ENCODE results near the gene TGFBR1. TPM values are rescaled to one million over a fixed set of nuclear protein-coding genes. Genes with fewer than 3 reads are reported as not detected.

The TGFBR1 gene
- total RNA-seq, 1 donor from 2014 or later, result 207 TPM

DNA sequence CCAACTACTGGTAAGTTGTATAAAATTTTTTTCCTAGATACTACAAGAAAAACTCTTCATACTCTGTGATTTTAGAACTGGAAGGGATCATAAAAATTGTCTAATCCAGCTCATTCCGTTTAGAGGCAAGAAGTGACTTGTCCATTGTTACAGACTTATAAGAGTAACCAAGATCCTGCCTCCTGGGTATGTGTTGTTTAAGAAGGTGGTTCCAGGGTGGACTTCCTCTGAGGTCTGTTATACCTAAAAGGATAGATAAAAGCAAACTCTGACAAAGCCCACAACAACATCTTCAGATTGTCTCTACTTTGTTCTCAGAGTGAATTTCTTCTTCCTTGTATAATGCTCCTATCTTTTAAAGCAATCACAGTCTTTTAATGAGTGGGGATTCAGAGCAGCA lies 24.2 kb downstream of the TGFBR1 start:
- H3K36me3 Mint-ChIP-seq (ENCODE audit: unreplicated experiment), result peaks cover 4% of the 10 kb centered on the region

DNA sequence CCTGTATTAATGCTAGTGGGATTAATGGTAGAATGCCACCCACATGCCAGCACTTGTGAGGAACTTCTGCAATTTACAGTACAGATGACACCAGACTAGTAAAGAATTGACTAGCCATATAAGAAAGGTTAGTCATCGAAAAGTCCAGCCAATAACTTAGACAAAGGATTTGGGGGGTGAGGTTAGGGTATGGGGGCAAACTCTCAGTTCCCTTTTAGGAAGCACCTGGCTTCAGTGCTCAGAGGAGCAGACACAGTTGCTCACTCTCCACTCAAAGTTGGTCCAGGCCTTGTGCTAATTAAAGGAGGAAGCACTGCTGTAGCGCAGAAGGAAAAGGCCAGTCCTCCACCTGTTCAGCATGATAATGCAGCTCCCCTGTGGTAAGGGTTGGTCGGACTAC lies 25.2 kb downstream of the TGFBR1 start:
- TF ChIP-seq, protein P1, sequence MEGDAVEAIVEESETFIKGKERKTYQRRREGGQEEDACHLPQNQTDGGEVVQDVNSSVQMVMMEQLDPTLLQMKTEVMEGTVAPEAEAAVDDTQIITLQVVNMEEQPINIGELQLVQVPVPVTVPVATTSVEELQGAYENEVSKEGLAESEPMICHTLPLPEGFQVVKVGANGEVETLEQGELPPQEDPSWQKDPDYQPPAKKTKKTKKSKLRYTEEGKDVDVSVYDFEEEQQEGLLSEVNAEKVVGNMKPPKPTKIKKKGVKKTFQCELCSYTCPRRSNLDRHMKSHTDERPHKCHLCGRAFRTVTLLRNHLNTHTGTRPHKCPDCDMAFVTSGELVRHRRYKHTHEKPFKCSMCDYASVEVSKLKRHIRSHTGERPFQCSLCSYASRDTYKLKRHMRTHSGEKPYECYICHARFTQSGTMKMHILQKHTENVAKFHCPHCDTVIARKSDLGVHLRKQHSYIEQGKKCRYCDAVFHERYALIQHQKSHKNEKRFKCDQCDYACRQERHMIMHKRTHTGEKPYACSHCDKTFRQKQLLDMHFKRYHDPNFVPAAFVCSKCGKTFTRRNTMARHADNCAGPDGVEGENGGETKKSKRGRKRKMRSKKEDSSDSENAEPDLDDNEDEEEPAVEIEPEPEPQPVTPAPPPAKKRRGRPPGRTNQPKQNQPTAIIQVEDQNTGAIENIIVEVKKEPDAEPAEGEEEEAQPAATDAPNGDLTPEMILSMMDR (IDR thresholded peaks at IDR 0.05; ENCODE audit: partially characterized antibody, unreplicated experiment), result no peak
- Mint-ChIP-seq H3K9me3 (ENCODE audit: unreplicated experiment) (no peaks in the 10 kb centered on the region), H3K27me3 (ENCODE audit: unreplicated experiment) (peaks cover 2% of the 10 kb centered on the region), H3K27ac (ENCODE audit: unreplicated experiment) (peak overlapping the region; percentile 43), H3K4me3 (ENCODE audit: unreplicated experiment) (no peak overlapping the region), H3K4me1 (ENCODE audit: low read depth, unreplicated experiment) (peaks cover 52% of the 10 kb centered on the region), H3K36me3 (ENCODE audit: unreplicated experiment) (peaks cover 4% of the 10 kb centered on the region)
- no peak for DNase-seq

More for the DNA sequence above, 24.2 kb downstream of the TGFBR1 start:
- Mint-ChIP-seq H3K27ac (ENCODE audit: unreplicated experiment) (peak overlapping the region; percentile 82), H3K4me1 (ENCODE audit: low read depth, unreplicated experiment) (peaks cover 52% of the 10 kb centered on the region), H3K9me3 (ENCODE audit: unreplicated experiment) (no peaks in the 10 kb centered on the region), H3K4me3 (ENCODE audit: unreplicated experiment) (peak overlapping the region; percentile 74), H3K27me3 (ENCODE audit: unreplicated experiment) (peaks cover 2% of the 10 kb centered on the region)
- DNase-seq, result no peak
- TF ChIP-seq, protein P1 (IDR thresholded peaks at IDR 0.05; ENCODE audit: partially characterized antibody, unreplicated experiment), result no peak

DNA sequence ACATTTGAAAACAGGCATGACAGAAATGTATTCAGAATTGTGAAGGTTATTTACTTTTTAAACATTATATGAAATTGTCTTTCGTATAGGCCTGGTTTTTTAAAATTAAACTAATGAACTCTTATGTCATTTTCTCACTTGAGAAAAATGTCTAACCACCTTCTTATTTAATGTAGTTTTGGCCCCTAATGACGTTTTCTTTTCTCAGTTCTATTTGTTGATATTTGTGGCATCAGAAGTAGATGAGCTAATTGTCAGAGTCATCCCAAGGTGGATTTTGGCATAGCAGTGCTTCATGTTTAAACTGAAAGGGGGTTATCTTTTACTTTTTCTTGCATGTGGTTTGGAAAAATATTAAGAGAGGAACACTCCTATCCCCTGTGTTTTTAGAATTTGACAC lies 28.2 kb downstream of the TGFBR1 start:
- TF ChIP-seq, protein P1 (IDR thresholded peaks at IDR 0.05; ENCODE audit: partially characterized antibody, unreplicated experiment), result no peak
- Mint-ChIP-seq H3K9me3 (ENCODE audit: unreplicated experiment) (no peaks in the 10 kb centered on the region), H3K27me3 (ENCODE audit: unreplicated experiment) (peaks cover 2% of the 10 kb centered on the region), H3K27ac (ENCODE audit: unreplicated experiment) (no peak overlapping the region), H3K4me1 (ENCODE audit: low read depth, unreplicated experiment) (peaks cover 46% of the 10 kb centered on the region), H3K4me3 (ENCODE audit: unreplicated experiment) (no peak overlapping the region), H3K36me3 (ENCODE audit: unreplicated experiment) (peaks cover 4% of the 10 kb centered on the region)
- no peak for DNase-seq

DNA sequence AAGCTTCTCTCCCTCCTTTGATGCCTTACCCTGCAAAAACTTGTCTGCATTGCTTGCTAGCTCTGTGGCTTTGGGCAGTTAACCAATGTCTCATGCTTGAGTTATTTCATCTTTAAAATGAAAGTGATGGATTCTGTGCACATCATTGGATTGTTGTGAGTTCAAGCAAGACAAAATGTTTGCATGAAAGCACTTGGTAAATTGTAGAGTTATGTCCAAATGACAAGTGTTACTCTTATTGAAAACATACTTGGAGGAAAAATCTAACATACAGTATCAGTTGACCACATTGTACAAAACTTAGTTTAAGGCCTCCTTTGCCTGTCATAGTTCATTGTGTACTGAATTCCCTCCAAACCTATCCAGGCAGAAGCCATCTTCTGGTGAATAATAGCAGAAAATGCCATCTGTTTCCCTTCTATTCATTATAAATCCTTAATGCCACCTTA lies 30.0 kb downstream of the TGFBR1 start:
- peaks cover 2% of the 10 kb centered on the region for H3K27me3 Mint-ChIP-seq (ENCODE audit: unreplicated experiment)
- no peak overlapping the region for H3K4me3 Mint-ChIP-seq (ENCODE audit: unreplicated experiment)
- TF ChIP-seq, protein P1 (IDR thresholded peaks at IDR 0.05; ENCODE audit: partially characterized antibody, unreplicated experiment), result no peak
- peaks cover 4% of the 10 kb centered on the region for H3K36me3 Mint-ChIP-seq (ENCODE audit: unreplicated experiment)
- peak overlapping the region; percentile 43 for H3K27ac Mint-ChIP-seq (ENCODE audit: unreplicated experiment)
- no peak for DNase-seq
- peaks cover 33% of the 10 kb centered on the region for H3K4me1 Mint-ChIP-seq (ENCODE audit: low read depth, unreplicated experiment)
- no peaks in the 10 kb centered on the region for H3K9me3 Mint-ChIP-seq (ENCODE audit: unreplicated experiment)

DNA sequence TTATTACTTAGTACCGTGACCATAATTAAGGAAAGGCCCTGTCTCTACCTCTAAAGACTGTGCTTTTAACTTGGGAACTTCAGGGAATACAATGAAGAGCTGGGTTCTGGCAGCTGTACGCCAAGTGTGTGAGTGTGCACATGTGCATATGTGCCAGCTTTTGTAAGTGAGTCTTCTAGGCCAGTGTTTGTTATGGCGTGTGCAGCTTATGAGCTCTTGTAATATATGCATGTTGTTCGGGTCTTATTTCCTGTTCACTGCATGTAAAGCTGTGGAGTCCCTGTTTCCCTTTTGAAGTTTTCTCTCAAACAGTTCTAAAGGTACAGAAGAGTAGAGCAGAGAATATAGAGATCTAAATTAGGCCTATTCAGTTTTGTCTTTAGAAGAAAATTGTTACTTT lies 30.5 kb downstream of the TGFBR1 start:
- Mint-ChIP-seq H3K27ac (ENCODE audit: unreplicated experiment) (peak overlapping the region; percentile 57), H3K36me3 (ENCODE audit: unreplicated experiment) (peaks cover 4% of the 10 kb centered on the region), H3K9me3 (ENCODE audit: unreplicated experiment) (no peaks in the 10 kb centered on the region), H3K4me1 (ENCODE audit: low read depth, unreplicated experiment) (peaks cover 30% of the 10 kb centered on the region), H3K27me3 (ENCODE audit: unreplicated experiment) (peaks cover 2% of the 10 kb centered on the region), H3K4me3 (ENCODE audit: unreplicated experiment) (no peak overlapping the region)
- DNase-seq, result no peak
- TF ChIP-seq, protein P1 (IDR thresholded peaks at IDR 0.05; ENCODE audit: partially characterized antibody, unreplicated experiment), result no peak

Measured in glutamatergic neuron (in vitro differentiated cells).